SK-N-DZ (cell line): ENCODE results near the gene TUBE1. TPM values are rescaled to one million over a fixed set of nuclear protein-coding genes. Genes with fewer than 3 reads are reported as not detected.
A peak's percentile ranks its signal among the peaks of the same experiment; 100 is the strongest.
"Not testable (repeated sequence)": the region's sequence is repeated elsewhere in the genome, so short reads cannot be mapped to it uniquely, and the experiment has no call there.

ENCODE experiments used
- DNase-seq: peaks from one replicate; pipeline ENCODE4 v3.0.0-alpha.2; 2015; ENCODE audit warnings: low spot score
- polyA plus RNA-seq, 2 experiments: library from polyadenylated mRNA; depleted of rRNA; stranded (reverse); fragments of >200 nt; gene quantifications; 2 replicates each; pipeline ENCODE4 v1.2.3, GENCODE V29; 2014

TUBE1 gene, protein sequence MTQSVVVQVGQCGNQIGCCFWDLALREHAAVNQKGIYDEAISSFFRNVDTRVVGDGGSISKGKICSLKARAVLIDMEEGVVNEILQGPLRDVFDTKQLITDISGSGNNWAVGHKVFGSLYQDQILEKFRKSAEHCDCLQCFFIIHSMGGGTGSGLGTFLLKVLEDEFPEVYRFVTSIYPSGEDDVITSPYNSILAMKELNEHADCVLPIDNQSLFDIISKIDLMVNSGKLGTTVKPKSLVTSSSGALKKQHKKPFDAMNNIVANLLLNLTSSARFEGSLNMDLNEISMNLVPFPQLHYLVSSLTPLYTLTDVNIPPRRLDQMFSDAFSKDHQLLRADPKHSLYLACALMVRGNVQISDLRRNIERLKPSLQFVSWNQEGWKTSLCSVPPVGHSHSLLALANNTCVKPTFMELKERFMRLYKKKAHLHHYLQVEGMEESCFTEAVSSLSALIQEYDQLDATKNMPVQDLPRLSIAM
- polyA plus RNA-seq (2014; cell fraction: cytosol; rRNA removed) = 39.8 and 50.1 TPM in 2 replicates
- polyA plus RNA-seq (2014; cell fraction: nucleus; rRNA removed) = 134 and 142 TPM in 2 replicates

DNA sequence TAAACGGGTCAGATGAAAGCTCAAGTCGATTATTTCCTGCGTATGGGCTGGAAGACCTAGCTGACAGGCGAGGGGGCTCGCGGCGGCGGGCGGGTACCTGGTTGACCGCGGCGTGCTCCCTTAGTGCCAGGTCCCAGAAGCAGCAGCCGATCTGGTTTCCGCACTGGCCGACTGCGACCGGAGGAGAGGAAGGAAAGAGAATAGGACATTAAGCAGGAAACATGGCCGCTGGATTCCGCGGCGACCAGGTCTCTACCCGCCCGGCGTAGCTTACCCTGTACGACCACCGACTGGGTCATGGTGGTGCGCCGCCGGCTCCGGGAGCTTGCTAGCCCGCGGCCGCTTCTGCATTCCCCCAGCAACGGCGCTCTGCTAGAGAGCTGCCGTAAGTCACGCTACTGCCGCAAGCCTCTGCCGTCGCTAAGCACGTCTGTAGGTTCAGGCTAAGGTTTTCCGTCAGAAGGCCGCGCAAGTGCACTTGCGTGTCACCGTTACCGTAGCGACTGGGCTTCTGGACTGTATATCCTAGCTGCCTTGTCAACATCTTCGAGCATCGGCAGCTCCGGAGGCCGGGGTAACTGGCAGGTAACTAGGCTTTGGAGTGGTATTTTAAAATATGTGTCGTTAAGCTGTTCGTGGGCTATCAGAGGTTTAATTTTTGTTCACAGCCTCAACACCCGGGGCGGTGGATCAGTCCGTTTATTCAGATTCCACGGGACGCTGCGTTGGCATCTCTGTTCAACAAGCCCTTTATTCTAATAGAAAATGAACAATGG, at the start of gene TUBE1, which contains the start of gene FAM229B:
Gene TUBE1, minus strand, starts transcription at position 347 of the 776 bp plus-strand sequence. Its CDS starts 48 bp downstream, at position 299.
Gene FAM229B, plus strand, starts transcription at position 456 of the 776 bp plus-strand sequence. CDS start 11,693 bp downstream, outside the sequence.
- DNase-seq = peak; percentile 97

GRCh38 chr6:112130878-112131277, 43.6 kb upstream of the TUBE1 start:
- DNase-seq = no peak

DNA sequence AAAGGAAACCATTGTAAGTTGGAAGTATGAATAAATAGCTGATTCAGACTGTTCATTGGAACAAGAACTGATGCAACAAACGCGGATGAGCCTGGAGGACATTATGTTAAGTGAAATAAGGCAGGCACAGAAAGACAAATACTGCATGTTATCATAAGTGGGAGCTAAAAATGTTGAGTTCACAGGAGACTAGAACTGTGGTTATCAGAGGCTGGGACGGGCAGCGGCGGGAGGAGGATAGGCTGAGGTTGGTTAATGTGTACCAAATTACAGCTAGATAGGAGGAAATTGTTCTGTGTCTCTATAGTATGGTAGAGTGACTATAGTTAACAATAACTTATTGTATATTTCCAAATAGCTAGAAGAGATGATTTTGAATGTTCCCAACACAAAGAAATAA, 40.9 kb upstream of the TUBE1 start:
- DNase-seq = no peak

GRCh38 chr6:112123982-112124381, 36.7 kb upstream of the TUBE1 start:
- DNase-seq = no peak

GRCh38 chr6:112122756-112123155, 35.5 kb upstream of the TUBE1 start:
- DNase-seq = no peak

DNA sequence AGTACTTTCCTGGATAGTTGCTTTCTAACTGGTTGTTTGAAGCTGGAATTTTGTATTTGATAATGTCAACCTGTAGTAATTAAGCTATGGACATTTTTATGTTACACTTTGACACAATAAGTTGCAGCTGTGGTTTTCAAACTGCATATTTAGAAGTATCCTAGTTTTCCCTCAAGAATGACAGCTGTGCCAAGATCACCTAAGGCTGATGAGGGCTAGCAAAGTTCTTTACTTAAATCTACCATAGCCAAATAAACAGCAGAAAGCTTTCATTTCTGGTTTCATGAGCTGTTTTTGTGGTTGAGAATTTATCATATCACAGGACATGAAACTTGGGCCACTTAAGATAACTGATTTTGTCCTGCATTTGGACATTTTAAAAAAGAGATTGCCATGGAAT, 30.8 kb upstream of the TUBE1 start:
- no peak for DNase-seq

DNA sequence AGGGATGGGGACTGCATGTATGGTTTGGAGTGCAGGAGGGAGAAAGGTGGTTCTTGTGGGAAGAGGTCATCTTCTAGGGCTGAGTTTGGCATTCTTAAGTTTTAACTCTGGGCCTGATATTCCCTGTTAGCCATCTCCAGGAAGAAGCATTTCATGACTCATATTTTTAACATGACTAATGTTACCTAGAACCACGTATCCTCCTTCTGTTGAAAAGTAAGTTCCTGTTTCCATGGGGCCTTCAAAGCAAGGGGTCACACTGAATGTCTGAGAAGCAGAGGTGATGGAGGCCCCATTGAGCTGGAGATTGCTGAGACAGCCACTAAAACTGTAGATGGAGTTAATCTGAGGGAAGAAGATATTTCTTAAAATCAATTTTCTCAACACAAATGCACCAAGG, 30.3 kb upstream of the TUBE1 start:
- DNase-seq = no peak

DNA sequence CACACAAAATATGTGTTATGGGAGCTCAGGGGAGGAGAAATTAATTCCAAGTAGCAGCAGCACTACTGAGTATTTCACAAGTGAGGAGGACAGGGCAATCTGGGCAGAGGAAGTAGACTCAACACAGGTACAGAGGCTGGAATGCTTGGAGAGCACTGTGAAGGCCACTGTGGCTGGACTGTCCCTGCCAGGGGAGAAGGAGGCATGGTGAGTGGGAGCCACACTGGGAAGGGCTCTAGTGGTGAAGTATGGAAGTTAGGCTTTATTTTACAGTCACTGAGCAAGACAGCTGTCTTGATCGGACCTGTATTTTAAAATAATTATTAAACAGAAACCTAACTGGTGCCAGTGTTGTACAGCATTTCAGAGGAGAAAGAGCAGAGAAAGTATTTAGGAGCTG, 28.9 kb upstream of the TUBE1 start:
- no peak for DNase-seq

DNA sequence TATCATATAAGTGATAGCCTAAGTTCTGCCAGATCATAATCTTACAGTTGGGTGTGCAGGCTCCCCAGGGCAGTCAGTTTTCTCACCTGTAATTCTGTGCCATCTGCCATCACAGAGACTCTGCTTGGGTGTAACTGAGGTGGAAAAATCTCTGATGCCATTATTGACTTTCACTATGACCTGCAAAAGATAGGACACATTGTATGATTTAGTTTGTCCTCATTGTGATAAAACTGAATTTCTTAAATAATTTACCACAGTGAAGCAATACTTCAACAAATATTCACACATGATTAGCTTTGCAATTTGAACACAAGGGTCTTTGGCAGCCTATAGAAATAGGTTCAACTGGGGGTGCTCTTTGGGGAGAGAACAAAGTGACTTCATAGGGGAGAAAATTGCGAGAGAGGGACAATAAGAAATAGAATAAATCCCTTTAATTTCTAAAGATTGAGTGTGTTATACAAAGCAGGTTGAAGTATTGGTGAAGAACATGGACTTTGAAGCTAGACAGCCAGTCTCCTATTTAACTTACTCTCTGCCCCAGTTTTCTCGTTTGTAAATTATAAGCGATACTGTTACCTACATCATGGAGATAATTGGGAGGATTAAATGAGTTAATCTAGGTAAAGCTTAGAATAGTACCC, 27.4 kb upstream of the TUBE1 start:
- DNase-seq = no peak

- no peak for DNase-seq
Measured at GRCh38 chr6:112113918-112114317, 26.6 kb upstream of the TUBE1 start.

DNA sequence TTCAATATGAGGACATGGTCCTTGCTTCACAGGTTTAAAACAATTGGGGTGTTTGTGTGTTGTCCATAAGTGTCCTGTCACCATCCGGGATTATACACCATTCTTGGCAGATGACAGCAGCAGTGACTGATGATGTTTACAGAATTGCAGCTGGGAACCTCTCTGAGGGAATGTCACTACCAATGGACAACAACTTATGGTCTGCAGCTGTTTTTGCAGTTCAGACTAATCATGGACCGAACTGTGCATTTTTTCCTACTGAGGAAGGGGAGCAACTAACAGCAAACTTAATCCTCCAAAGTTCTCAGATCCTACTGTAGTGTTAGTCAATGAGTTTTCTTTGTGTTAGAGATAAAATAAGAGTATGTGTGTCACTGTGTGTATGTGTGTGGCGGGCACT, 26.1 kb upstream of the TUBE1 start:
- DNase-seq = no peak

DNA sequence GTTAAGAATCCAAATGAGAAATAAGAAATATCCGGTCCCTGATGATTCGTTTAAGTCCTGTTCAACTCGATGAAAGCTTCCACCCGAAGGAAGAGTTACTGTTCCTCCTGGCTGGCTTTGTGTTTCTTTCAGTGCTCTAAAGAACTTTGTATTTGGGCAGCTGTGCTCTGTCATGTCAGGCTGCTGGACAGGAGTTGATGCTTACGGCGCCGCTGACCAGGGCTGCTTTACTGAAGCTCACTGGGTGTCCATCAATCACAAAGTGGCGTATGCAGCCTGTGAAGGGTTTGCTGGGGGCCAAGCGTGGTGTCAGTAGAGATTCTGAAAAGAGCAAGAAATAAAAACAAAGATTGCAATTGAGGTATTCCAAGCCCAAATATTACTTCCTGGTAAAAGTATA, 22.0 kb upstream of the TUBE1 start:
- DNase-seq = peak; percentile 21

DNA sequence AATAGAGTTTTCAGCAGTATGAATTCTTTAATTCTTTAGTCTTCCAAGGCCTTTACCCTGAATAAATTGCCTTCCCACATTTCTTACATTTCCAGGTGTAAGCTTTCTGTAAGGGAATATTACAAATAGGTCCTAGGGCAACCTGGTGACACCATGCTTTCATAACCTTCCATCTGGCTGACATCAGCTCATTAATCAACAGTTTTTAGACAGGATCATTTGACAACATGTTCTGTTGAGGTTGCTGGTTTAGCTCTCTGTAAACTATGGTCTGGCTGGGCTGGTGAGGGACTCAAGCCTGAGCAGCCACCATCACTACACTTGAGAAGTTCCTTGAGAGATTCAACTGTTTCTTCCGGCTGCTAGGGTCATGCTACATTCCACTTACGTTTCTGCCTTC, 19.3 kb upstream of the TUBE1 start:
- no peak for DNase-seq

- DNase-seq = not testable (repeated sequence)
Measured at GRCh38 chr6:112106026-112106425, 18.7 kb upstream of the TUBE1 start.

- DNase-seq = no peak
Measured at GRCh38 chr6:112100561-112100960, 13.3 kb upstream of the TUBE1 start.

DNA sequence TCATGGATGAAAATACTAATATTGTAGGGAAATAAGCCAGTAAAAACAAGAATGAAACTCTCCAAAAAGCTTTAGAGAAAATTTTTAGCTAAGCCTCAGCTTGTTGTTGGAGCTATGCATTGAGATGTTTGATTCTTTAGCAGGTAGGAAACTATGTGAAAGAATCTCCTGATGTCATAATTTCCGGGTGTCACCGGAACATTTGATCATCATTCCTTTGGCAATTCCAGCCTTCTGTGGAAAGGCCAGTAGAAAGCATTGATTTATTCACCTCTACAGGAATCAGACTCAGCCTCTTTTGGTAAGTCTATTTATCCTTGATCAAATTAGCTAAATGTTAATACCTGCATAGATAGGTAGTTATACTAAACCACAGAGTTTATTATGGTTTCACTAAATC, 9.6 kb upstream of the TUBE1 start:
- no peak for DNase-seq

GRCh38 chr6:112087916-112088315, 634 bp upstream of the TUBE1 start:
- DNase-seq = no peak

GRCh38 chr6:112086744-112087135, 542 bp downstream of the TUBE1 start:
- peak; percentile 27 for DNase-seq

DNA sequence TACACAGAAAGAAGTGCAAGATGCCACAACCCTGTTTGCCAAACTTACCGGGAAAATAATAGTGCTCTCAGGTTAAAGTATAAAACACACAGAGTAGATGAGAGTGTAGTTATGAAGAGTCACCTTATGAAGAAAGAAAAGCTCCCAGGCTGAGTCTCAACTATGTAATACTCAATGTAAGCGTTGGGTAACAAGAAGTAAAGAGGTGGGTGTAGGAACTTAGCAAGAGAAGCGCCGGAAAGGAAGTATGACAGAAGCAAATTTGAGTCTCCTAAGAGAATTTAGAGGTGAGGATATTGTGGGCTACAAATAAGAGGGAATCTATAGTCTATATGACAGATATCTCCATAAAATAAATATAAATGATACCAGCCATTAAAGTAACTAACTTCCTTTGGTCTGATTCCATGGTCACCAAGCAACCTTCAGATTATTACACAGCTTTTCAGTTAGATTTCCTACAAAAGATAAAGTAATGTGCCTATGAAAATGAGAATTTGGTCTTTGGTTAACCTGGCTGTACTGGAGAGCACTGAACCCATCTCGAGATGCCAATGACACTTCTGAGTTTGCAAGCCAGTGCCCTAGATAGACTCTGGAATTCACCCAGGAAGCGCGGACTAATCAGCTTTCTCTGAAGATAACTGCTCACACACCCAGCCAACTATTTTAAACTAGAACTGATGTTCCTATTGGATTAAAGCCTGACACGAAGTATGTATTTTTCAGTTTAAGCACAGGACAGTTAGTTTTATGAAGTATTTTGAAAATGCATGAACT, 1.8 kb downstream of the TUBE1 start:
- no peak for DNase-seq

DNA sequence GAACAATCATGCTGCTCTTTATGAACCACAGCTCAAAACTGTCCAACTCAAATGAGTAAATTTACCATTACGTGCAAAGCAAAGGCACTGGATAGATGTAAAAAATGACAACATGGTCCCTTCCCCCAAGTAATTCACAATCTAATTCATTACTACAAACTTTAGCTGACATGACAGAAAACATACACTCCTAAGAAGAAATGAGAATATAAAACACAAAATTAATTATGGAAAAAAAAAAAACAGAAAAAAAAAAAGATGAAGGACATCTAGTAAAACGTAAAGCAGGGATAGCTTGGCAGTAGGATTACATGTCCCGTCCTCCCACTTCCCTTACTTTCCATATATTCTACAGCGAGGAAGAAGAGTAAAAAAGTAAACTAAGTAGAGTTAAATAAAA, 5.7 kb downstream of the TUBE1 start:
- peak; percentile 22 for DNase-seq

DNA sequence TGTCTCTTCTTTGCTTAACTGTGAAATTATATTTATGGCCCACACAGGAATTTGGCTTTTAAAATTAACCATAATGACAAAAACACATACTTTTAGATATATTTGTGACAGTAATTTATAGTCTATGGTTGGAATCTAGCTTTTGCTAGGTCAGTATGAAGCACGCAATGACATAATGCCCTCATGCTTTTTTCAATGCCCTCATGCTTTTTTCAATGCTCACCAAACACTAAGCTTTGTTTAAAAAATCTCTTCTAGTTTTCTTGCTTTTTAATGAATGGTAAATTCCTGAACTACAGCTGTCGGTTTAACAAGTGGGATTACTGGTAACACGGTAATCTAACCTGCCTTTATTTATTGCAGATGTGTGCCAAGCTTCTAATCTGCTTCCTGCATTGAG, 20.7 kb downstream of the TUBE1 start:
- no peak for DNase-seq
